Spleen (tissue), 11 donors: ENCODE measurements around the gene RTF1. TPM values are rescaled to one million over a fixed set of nuclear protein-coding genes. Genes with fewer than 3 reads are reported as not detected.

Experiments
- DNase-seq: peaks from one replicate; pipeline ENCODE4 v3.0.0-alpha.2; 2020
- H3K27ac ChIP-seq, 8 donors: fragments of 200-600 bp; sonication (generic) in 7 of 8; 1 replicate in 4 of 8; 2 replicates in 4 of 8; pipeline versions ENCODE4 v1.5.0 to v1.8.0; 2016 to 2021; ENCODE audit warnings: inconsistent platforms in 4 of 8, mild to moderate bottlenecking in 4 of 8, moderate library complexity in 1 of 8
- H3K27me3 ChIP-seq, 7 donors: fragments of 200-600 bp; sonication (generic) in 6 of 7; replicated peaks in 1 of 7; 1 replicate in 4 of 7; 2 replicates in 3 of 7; pipeline versions ENCODE4 v1.5.0 to v1.8.0; 2016 to 2021; ENCODE audit warnings: inconsistent platforms in 3 of 7, mild to moderate bottlenecking in 1 of 7
- H3K36me3 ChIP-seq, 6 donors: fragments of 200-600 bp; sonication (generic) in 5 of 6; 1 replicate in 4 of 6; 2 replicates in 2 of 6; pipeline versions ENCODE4 v1.5.0 to v1.8.0; 2016 to 2021; ENCODE audit warnings: inconsistent platforms in 2 of 6
- H3K4me1 ChIP-seq, 6 donors: fragments of 200-600 bp; sonication (generic) in 5 of 6; 1 replicate in 3 of 6; 2 replicates in 3 of 6; pipeline versions ENCODE4 v1.5.0 to v1.8.0; 2016 to 2021; ENCODE audit warnings: inconsistent platforms in 3 of 6
- H3K4me3 ChIP-seq, 8 donors: fragments of 200-600 bp; sonication (generic) in 7 of 8; 1 replicate in 4 of 8; 2 replicates in 4 of 8; pipeline versions ENCODE4 v1.5.0 to v1.8.0; 2016 to 2021; ENCODE audit warnings: inconsistent platforms in 4 of 8, mild to moderate bottlenecking in 4 of 8, moderate library complexity in 2 of 8
- H3K9me3 ChIP-seq, 8 donors: fragments of 200-600 bp; sonication (generic) in 7 of 8; 1 replicate in 4 of 8; 2 replicates in 4 of 8; pipeline versions ENCODE4 v1.5.0 to v1.8.0; 2016 to 2021; ENCODE audit warnings: inconsistent platforms in 4 of 8
- CTCF ChIP-seq, 11 experiments: fragments of 200-600 bp in 7 of 11; fragments of 450-650 bp in 4 of 11; sonication (generic) in 4 of 11; IDR thresholded peaks in 8 of 11; conservative IDR thresholded peaks in 3 of 11; 1 replicate in 7 of 11; 2 replicates in 4 of 11; pipeline versions ENCODE4 v1.4.0 to v1.8.0; 2016 to 2021; ENCODE audit warnings: antibody characterized with exemption in 11 of 11, inconsistent platforms in 4 of 11, mild to moderate bottlenecking in 1 of 11
- POLR2A ChIP-seq, 3 donors: fragments of 450-650 bp; IDR thresholded peaks; one replicate each; pipeline ENCODE4 v1.5.1; 2017; ENCODE audit warnings: antibody characterized with exemption in 3 of 3, mild to moderate bottlenecking in 1 of 3
- POLR2AphosphoS5 ChIP-seq, 3 donors: sonication (generic); formaldehyde crosslinking; IDR thresholded peaks; one replicate each; pipeline ENCODE4 v1.5.1; 2017; ENCODE audit warnings: antibody characterized with exemption in 3 of 3
- WGBS, 5 donors: extraction: QIAGEN DNeasy Blood & Tissue Kit in 3 of 5; methylation state at CpG; one replicate each; pipeline versions ENCODE4 v1.1.5 to v1.1.7; 2013 to 2018; 5-methylcytosine and 5-hydroxymethylcytosine counted together
- intact Hi-C: fragments of 100-400 bp; cut with DNase I; formaldehyde crosslinking; loops from one replicate; pipeline ENCODE4 v1.15.0; 2023; ENCODE audit warnings: low total_unique reads
- polyA plus RNA-seq, 3 donors: library from polyadenylated mRNA; stranded (reverse); fragments of 200-250 nt; gene quantifications; one replicate each; pipeline ENCODE4 v1.2.1, GENCODE V29; 2013
- total RNA-seq, 7 donors: library from RNA; depleted of rRNA in 3 of 7; stranded (reverse); fragments of >200 nt in 3 of 7; fragmentation: NEBNext Ultra II Directional in 4 of 7; extraction: Animal tissue kit (Norgen Biotek cat#: 25700) in 4 of 7; gene quantifications; one replicate each; pipeline versions ENCODE4 v1.1.0 to v1.2.1, GENCODE V29; 2016 to 2021
- donor health status: healthy with polysubstance abuse.
- donor health status: DM: no; HTN: no; CAD: no; lungs with moderate emphysema.
- donor health status: DM: no; HTN: no; CAD: no.
- donor health status: Bipolar disorder and iron deficiency.
- donor health status: healthy.
- donor health status: DM: no; HTN: no; CAD: no.
- donor health status: DM: yes; HTN: yes; CAD: no.

RTF1 gene
- total and polyA plus RNA-seq, 10 donors, result 14.2 to 71.3 (median 32.0) TPM

GRCh38 chr15:41495736-41496599 is 79.1 kb downstream of the RTF1 start:
- Histone ChIP-seq H3K4me3 (peak overlapping the region in 7 of 8 donors; percentile 50 to 83 (median 73)), H3K4me1 (peaks cover 30 to 49% (median 37%) of the 10 kb centered on the region in 6 donors), H3K27me3 (peaks cover 0 to 100% (median 50%) of the 10 kb centered on the region in 7 donors), H3K36me3 (no peaks in the 10 kb centered on the region), H3K27ac (peak overlapping the region in 2 of 8 donors; percentile 7 to 9), H3K9me3 (no peaks in the 10 kb centered on the region)
- no peak for DNase-seq
- TF ChIP-seq CTCF (IDR thresholded peaks at IDR 0.05 in 8 of 11, conservative IDR thresholded peaks at IDR 0.05 in 3 of 11) (peak in 1 of 11 experiments; percentile 19), POLR2AphosphoS5 (IDR thresholded peaks at IDR 0.05) (peak in 2 of 3 donors; percentile 28 to 38), POLR2A (IDR thresholded peaks at IDR 0.05) (no peak)
- WGBS, 5 donors, result 29 to 83% (median 37%) methylated on average over 4 to 59 of the region's 59 CpGs
- intact Hi-C loops, result no loop called here

GRCh38 chr15:41498657-41499056 is 81.8 kb downstream of the RTF1 start:
- H3K4me3 ChIP-seq, result no peak overlapping the region
- DNase-seq, result no peak
- no peak for TF ChIP-seq CTCF (IDR thresholded peaks at IDR 0.05 in 8 of 11, conservative IDR thresholded peaks at IDR 0.05 in 3 of 11)
- TF ChIP-seq POLR2A (IDR thresholded peaks at IDR 0.05), result no peak
- TF ChIP-seq POLR2AphosphoS5 (IDR thresholded peaks at IDR 0.05), result no peak
- intact Hi-C loops, result no loop called here
- H3K27me3 ChIP-seq, result peaks cover 2 to 100% (median 60%) of the 10 kb centered on the region in 7 donors
- H3K36me3 ChIP-seq, result no peaks in the 10 kb centered on the region
- no peaks in the 10 kb centered on the region for H3K9me3 ChIP-seq
- WGBS, 5 donors, result 85 to 94% (median 90%) methylated on average over 2 of the region's 2 CpGs
- H3K4me1 ChIP-seq, result peaks cover 39 to 59% (median 50%) of the 10 kb centered on the region in 6 donors
- H3K27ac ChIP-seq, result no peak overlapping the region

- H3K27me3 ChIP-seq, result peaks cover 2 to 100% (median 57%) of the 10 kb centered on the region in 7 donors
- no peak overlapping the region for H3K4me3 ChIP-seq
Measured at GRCh38 chr15:41499109-41499851, 82.4 kb downstream of the RTF1 start.

More at GRCh38 chr15:41499109-41499851, 82.4 kb downstream of the RTF1 start:
- TF ChIP-seq CTCF (IDR thresholded peaks at IDR 0.05 in 8 of 11, conservative IDR thresholded peaks at IDR 0.05 in 3 of 11), result no peak
- no peak for TF ChIP-seq POLR2A (IDR thresholded peaks at IDR 0.05)
- no peak for TF ChIP-seq POLR2AphosphoS5 (IDR thresholded peaks at IDR 0.05)
- no peak for DNase-seq
- Histone ChIP-seq H3K36me3 (no peaks in the 10 kb centered on the region), H3K9me3 (no peaks in the 10 kb centered on the region), H3K27ac (no peak overlapping the region), H3K4me1 (peaks cover 37 to 56% (median 46%) of the 10 kb centered on the region in 6 donors)
- intact Hi-C loops, result no loop called here
- 75 to 88% (median 80%) methylated on average over 6 of the region's 6 CpGs for WGBS, 5 donors
